Upper lobe of left lung (tissue), 6 donors: Measurements from ENCODE around the gene PSMD5. TPM values are rescaled to one million over a fixed set of nuclear protein-coding genes. Genes with fewer than 3 reads are reported as not detected.

Source experiments
- ATAC-seq, 2 donors: fragments of 200-7000 bp; cut with Tn5 transposase; one replicate each; pipeline ENCODE4 v1.9.1; 2022; ENCODE audit warnings: mild to moderate bottlenecking in 2 of 2, moderate library complexity in 2 of 2; ENCODE audit not compliant: low FRiP score in 2 of 2
- DNase-seq, 2 donors: peaks; one replicate each; pipeline ENCODE4 v3.0.0-alpha.2; 2019 to 2020
- H3K27ac ChIP-seq, 4 donors: fragments of 200-600 bp; sonication (generic); one replicate each; pipeline ENCODE4 v1.5.1; 2016 to 2019
- H3K27me3 ChIP-seq, 4 donors: fragments of 200-600 bp; sonication (generic); one replicate each; pipeline ENCODE4 v1.5.1; 2017 to 2019
- H3K36me3 ChIP-seq, 4 donors: fragments of 200-600 bp; sonication (generic); one replicate each; pipeline ENCODE4 v1.5.1; 2016 to 2019
- H3K4me1 ChIP-seq, 4 donors: fragments of 200-600 bp; sonication (generic); one replicate each; pipeline ENCODE4 v1.5.1; 2018 to 2019
- H3K4me3 ChIP-seq, 4 donors: fragments of 200-600 bp; sonication (generic); one replicate each; pipeline ENCODE4 v1.5.1; 2017 to 2019; ENCODE audit warnings: mild to moderate bottlenecking in 2 of 4, moderate library complexity in 1 of 4
- H3K9me3 ChIP-seq, 4 donors: fragments of 200-600 bp; sonication (generic); one replicate each; pipeline ENCODE4 v1.5.1; 2018 to 2019
- CTCF ChIP-seq, 6 experiments: fragments of 450-650 bp in 4 of 6; fragments of 200-600 bp in 2 of 6; sonication (generic) in 2 of 6; IDR thresholded peaks; one replicate each; pipeline ENCODE4 v1.5.1; 2016 to 2019; ENCODE audit warnings: antibody characterized with exemption in 6 of 6
- EP300 ChIP-seq, 4 donors: sonication (generic); formaldehyde crosslinking; IDR thresholded peaks; one replicate each; pipeline ENCODE4 v1.5.1; 2017; ENCODE audit warnings: antibody characterized with exemption in 4 of 4, control low read depth in 2 of 4
- POLR2A ChIP-seq, 4 donors: fragments of 450-650 bp; IDR thresholded peaks; one replicate each; pipeline ENCODE4 v1.5.1; 2016 to 2017; ENCODE audit warnings: antibody characterized with exemption in 4 of 4, mild to moderate bottlenecking in 2 of 4
- POLR2AphosphoS5 ChIP-seq, 2 donors: sonication (generic); formaldehyde crosslinking; IDR thresholded peaks; one replicate each; pipeline ENCODE4 v1.5.1; 2017; ENCODE audit warnings: antibody characterized with exemption in 2 of 2
- WGBS, 2 donors: methylation state at CpG; one replicate each; pipeline ENCODE4 v1.1.5; 2017 to 2018; 5-methylcytosine and 5-hydroxymethylcytosine counted together
- total RNA-seq, 6 donors: library from RNA; depleted of rRNA in 4 of 6; stranded (reverse); fragments of >200 nt in 4 of 6; gene quantifications; one replicate each; pipeline versions ENCODE4 v1.1.0 to v1.2.1, GENCODE V29; 2016 to 2021
- donor health status: DM: no; HTN: no; CAD: no; lungs with moderate emphysema.
- donor health status: DM: no; HTN: yes; CAD: no; lungs with severe emphysema.

The PSMD5 gene
- total RNA-seq, 6 donors from 2014 or later: 11.4 to 56.8 (median 40.1) TPM

- DNase-seq: no peak
- ATAC-seq: no peak
- Histone ChIP-seq H3K4me1 (no peaks in the 10 kb centered on the region), H3K27me3 (no peaks in the 10 kb centered on the region), H3K36me3 (peaks cover 0 to 53% (median 41%) of the 10 kb centered on the region in 4 donors), H3K4me3 (no peak overlapping the region), H3K27ac (no peak overlapping the region), H3K9me3 (no peaks in the 10 kb centered on the region)
- 84 to 92% methylated on average over 11 of the region's 11 CpGs for WGBS, 2 donors
- TF ChIP-seq POLR2A (IDR thresholded peaks at IDR 0.05): no peak
- no peak for TF ChIP-seq CTCF (IDR thresholded peaks at IDR 0.05)
- TF ChIP-seq EP300 (IDR thresholded peaks at IDR 0.05): no peak
- no peak for TF ChIP-seq POLR2AphosphoS5 (IDR thresholded peaks at IDR 0.05)
Observed at GRCh38 chr9:120860083-120860482, 17.4 kb upstream of the PSMD5 start.

- Histone ChIP-seq H3K27me3 (no peaks in the 10 kb centered on the region), H3K27ac (no peak overlapping the region), H3K9me3 (no peaks in the 10 kb centered on the region), H3K4me3 (no peak overlapping the region), H3K36me3 (peaks cover 0 to 53% (median 41%) of the 10 kb centered on the region in 4 donors), H3K4me1 (no peaks in the 10 kb centered on the region)
- no peak for ATAC-seq
- no peak for TF ChIP-seq CTCF (IDR thresholded peaks at IDR 0.05)
- TF ChIP-seq POLR2A (IDR thresholded peaks at IDR 0.05): no peak
- TF ChIP-seq POLR2AphosphoS5 (IDR thresholded peaks at IDR 0.05): no peak
- no peak for TF ChIP-seq EP300 (IDR thresholded peaks at IDR 0.05)
- WGBS, 2 donors: 83 to 86% methylated on average over 6 of the region's 6 CpGs
- DNase-seq: no peak
Observed at GRCh38 chr9:120859361-120859760, 16.6 kb upstream of the PSMD5 start.

DNA sequence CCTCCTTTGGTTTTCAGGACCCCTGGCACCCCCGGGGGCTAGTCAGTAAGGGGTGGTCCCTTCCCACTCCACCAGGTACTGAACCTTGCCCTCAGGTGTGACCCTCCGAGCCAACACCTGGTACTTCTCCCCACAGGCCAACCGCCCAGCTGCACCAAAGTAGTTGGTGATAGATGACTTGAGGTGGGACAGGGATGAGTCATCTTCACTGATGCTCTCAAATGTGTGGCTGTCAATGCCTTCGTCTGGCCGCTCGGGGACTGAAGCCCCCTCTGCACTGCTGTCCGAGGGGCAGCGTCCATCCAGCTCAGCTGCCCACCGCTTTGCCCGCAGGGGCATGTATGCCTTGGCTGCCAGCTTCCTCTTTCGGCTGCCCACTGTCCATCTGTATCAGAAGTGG is 15.2 kb upstream of the PSMD5 start:
- no peak for ATAC-seq
- H3K4me1 ChIP-seq: no peaks in the 10 kb centered on the region
- H3K36me3 ChIP-seq: peaks cover 0 to 48% (median 36%) of the 10 kb centered on the region in 4 donors
- no peaks in the 10 kb centered on the region for H3K9me3 ChIP-seq
- H3K27me3 ChIP-seq: no peaks in the 10 kb centered on the region
- no peak overlapping the region for H3K27ac ChIP-seq
- 97 to 100% methylated on average over 8 to 11 of the region's 11 CpGs for WGBS, 2 donors
- TF ChIP-seq CTCF (IDR thresholded peaks at IDR 0.05): no peak
- no peak for TF ChIP-seq POLR2AphosphoS5 (IDR thresholded peaks at IDR 0.05)
- TF ChIP-seq POLR2A (IDR thresholded peaks at IDR 0.05): no peak
- TF ChIP-seq EP300 (IDR thresholded peaks at IDR 0.05): no peak
- H3K4me3 ChIP-seq: no peak overlapping the region
- no peak for DNase-seq

DNA sequence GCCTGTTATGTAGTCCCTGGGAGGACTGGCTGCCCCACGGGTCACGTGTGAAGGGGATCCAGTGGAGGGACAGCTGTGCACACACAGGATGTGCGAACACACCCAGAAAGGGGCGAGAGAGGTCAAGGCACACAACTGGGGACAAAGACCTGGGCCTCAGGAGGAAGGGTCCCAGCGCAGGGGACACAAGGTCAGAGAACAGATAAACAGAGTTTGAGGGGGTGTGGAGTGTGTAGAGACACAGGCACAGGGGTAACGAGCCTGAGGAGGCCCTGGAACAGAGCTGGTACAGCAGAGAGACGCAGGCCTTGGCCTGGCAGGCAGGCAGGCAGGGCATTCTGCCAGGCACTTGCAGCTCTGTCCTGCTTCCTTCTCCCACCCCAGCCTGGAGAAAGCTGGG is 14.8 kb upstream of the PSMD5 start:
- TF ChIP-seq CTCF (IDR thresholded peaks at IDR 0.05) (no peak), EP300 (IDR thresholded peaks at IDR 0.05) (no peak), POLR2AphosphoS5 (IDR thresholded peaks at IDR 0.05) (no peak), POLR2A (IDR thresholded peaks at IDR 0.05) (no peak)
- Histone ChIP-seq H3K36me3 (peaks cover 0 to 48% (median 32%) of the 10 kb centered on the region in 4 donors), H3K9me3 (no peaks in the 10 kb centered on the region), H3K4me3 (no peak overlapping the region), H3K27me3 (no peaks in the 10 kb centered on the region), H3K4me1 (no peaks in the 10 kb centered on the region), H3K27ac (no peak overlapping the region)
- DNase-seq: no peak
- ATAC-seq: no peak
- 75 to 91% methylated on average over 7 of the region's 7 CpGs for WGBS, 2 donors

DNA sequence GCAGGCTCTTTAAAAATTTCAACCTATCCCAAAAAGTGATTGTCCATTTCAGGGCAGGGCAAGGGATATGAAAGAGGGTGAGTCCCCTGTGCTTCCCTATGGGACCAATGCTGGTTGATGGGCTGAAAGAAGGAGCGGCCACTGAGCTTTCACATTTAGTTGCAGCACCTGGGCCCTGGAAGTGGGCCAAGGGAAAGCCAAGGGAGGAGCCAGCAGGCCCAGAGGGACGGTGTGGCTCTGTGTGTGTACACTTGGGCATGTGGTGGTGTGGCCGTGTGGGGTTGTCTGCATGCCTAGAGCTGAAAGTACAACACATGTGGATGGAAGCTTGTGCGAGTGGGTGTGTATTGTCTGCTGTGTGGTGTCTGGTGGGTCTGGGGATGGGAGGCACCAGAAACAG is 14.0 kb upstream of the PSMD5 start:
- Histone ChIP-seq H3K4me1 (no peaks in the 10 kb centered on the region), H3K9me3 (no peaks in the 10 kb centered on the region), H3K4me3 (no peak overlapping the region), H3K27ac (no peak overlapping the region), H3K36me3 (peaks cover 0 to 46% (median 26%) of the 10 kb centered on the region in 4 donors), H3K27me3 (no peaks in the 10 kb centered on the region)
- TF ChIP-seq POLR2A (IDR thresholded peaks at IDR 0.05): no peak
- no peak for TF ChIP-seq POLR2AphosphoS5 (IDR thresholded peaks at IDR 0.05)
- TF ChIP-seq EP300 (IDR thresholded peaks at IDR 0.05): no peak
- TF ChIP-seq CTCF (IDR thresholded peaks at IDR 0.05): no peak
- 70 to 75% methylated on average over 3 to 4 of the region's 4 CpGs for WGBS, 2 donors
- ATAC-seq (no peak), DNase-seq (no peak)
